Activated gamma-delta T cell treated with Interleukin-2 at 50 U/mL for 16 hours (primary cell): ENCODE measurements around the gene COPE.

Source experiments
- DNase-seq: peaks from one replicate; pipeline ENCODE4 v3.0.0-alpha.2; 2020

The COPE gene

GRCh38 chr19:18849838-18850400, 69.3 kb downstream of the COPE start:
- no peak for DNase-seq
